Thoracic aorta (tissue), 2 donors: ENCODE results near the gene NSL1. TPM values are rescaled to one million over a fixed set of nuclear protein-coding genes. Genes with fewer than 3 reads are reported as not detected.

ENCODE experiments used
- ATAC-seq: fragments of 150-250 bp; one replicate; pipeline ENCODE4 v1.8.0; 2017; ENCODE audit warnings: low read depth; ENCODE audit not compliant: insufficient number of reproducible peaks, low FRiP score
- DNase-seq: peaks from one replicate; pipeline ENCODE4 v3.0.0-alpha.2; 2020; ENCODE audit warnings: low spot score
- H3K27ac ChIP-seq, 2 donors: fragments of 200-600 bp; sonication (generic); 1 replicate in 1 of 2; 2 replicates in 1 of 2; pipeline ENCODE4 v1.5.1; 2016; ENCODE audit warnings: mild to moderate bottlenecking in 2 of 2, moderate library complexity in 2 of 2
- H3K27me3 ChIP-seq: fragments of 200-600 bp; sonication (generic); replicated peaks from 2 replicates; pipeline ENCODE4 v1.6.0; 2016; ENCODE audit warnings: mild to moderate bottlenecking; ENCODE audit not compliant: insufficient read depth
- H3K36me3 ChIP-seq: fragments of 200-600 bp; sonication (generic); one replicate; pipeline ENCODE4 v1.5.1; 2016
- H3K4me1 ChIP-seq, 2 donors: fragments of 200-600 bp; sonication (generic); 1 replicate in 1 of 2; 2 replicates in 1 of 2; pipeline versions ENCODE4 v1.5.1 to v1.6.0; 2016; ENCODE audit warnings: low read depth in 2 of 2, mild to moderate bottlenecking in 1 of 2; ENCODE audit not compliant: control insufficient read depth in 1 of 2
- H3K4me3 ChIP-seq: fragments of 200-600 bp; sonication (generic); 2 replicates; pipeline ENCODE4 v1.5.1; 2016; ENCODE audit warnings: mild to moderate bottlenecking
- H3K9me3 ChIP-seq: fragments of 200-600 bp; sonication (generic); 2 replicates; pipeline ENCODE4 v1.5.1; 2016
- total RNA-seq, 2 donors: library from RNA; depleted of rRNA; stranded (reverse); fragments of >200 nt; gene quantifications; one replicate each; pipeline versions ENCODE4 v1.1.0 to v1.2.3, GENCODE V29; 2016
- TF ChIP-seq, protein P1 (sequence below): fragments of 200-600 bp; sonication (generic); IDR thresholded peaks from one replicate; pipeline ENCODE4 v1.5.1; 2019; ENCODE audit warnings: antibody characterized with exemption

NSL1 gene
- total RNA-seq, 2 donors from 2014 or later, result 43.2 to 44.3 TPM

DNA sequence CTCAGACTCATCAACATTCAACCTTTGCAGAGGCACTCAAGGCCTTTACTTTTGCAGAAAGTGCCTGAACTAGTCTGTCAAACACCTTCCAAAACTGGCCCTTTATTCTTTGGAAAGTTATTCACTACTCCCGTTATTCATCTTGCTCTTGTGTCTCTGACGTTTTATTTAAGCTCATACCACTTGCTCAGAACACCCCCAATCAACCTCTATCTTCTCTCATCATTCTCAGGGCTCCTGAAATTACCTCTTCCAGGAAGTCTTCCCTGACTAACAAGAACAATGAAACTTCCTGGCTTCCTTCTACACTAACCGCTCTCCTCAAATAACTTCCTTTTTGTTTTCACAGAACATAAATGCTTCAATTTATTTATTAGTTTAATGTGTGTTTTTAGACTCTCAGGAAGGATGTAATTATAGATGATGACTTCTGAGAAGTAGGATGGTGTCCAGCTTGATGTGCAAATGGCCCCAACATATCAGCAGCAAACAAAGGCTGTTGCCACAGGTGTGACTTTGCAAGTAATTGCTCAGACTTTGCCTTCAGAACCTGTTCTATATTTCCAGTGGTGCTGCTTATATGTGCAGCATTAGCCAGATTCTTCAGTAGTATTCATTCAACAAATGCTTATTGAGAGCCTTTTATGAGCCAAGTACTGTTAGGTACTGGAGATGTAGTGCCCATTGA lies 69.2 kb downstream of the NSL1 start:
- ATAC-seq, result no peak
- H3K36me3 ChIP-seq, result no peaks in the 10 kb centered on the region
- H3K27me3 ChIP-seq, result no peaks in the 10 kb centered on the region
- H3K27ac ChIP-seq, result no peak overlapping the region
- TF ChIP-seq, protein P1, sequence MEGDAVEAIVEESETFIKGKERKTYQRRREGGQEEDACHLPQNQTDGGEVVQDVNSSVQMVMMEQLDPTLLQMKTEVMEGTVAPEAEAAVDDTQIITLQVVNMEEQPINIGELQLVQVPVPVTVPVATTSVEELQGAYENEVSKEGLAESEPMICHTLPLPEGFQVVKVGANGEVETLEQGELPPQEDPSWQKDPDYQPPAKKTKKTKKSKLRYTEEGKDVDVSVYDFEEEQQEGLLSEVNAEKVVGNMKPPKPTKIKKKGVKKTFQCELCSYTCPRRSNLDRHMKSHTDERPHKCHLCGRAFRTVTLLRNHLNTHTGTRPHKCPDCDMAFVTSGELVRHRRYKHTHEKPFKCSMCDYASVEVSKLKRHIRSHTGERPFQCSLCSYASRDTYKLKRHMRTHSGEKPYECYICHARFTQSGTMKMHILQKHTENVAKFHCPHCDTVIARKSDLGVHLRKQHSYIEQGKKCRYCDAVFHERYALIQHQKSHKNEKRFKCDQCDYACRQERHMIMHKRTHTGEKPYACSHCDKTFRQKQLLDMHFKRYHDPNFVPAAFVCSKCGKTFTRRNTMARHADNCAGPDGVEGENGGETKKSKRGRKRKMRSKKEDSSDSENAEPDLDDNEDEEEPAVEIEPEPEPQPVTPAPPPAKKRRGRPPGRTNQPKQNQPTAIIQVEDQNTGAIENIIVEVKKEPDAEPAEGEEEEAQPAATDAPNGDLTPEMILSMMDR, result no peak
- no peak overlapping the region for H3K4me3 ChIP-seq
- no peaks in the 10 kb centered on the region for H3K9me3 ChIP-seq
- DNase-seq, result no peak
- no peaks in the 10 kb centered on the region for H3K4me1 ChIP-seq

DNA sequence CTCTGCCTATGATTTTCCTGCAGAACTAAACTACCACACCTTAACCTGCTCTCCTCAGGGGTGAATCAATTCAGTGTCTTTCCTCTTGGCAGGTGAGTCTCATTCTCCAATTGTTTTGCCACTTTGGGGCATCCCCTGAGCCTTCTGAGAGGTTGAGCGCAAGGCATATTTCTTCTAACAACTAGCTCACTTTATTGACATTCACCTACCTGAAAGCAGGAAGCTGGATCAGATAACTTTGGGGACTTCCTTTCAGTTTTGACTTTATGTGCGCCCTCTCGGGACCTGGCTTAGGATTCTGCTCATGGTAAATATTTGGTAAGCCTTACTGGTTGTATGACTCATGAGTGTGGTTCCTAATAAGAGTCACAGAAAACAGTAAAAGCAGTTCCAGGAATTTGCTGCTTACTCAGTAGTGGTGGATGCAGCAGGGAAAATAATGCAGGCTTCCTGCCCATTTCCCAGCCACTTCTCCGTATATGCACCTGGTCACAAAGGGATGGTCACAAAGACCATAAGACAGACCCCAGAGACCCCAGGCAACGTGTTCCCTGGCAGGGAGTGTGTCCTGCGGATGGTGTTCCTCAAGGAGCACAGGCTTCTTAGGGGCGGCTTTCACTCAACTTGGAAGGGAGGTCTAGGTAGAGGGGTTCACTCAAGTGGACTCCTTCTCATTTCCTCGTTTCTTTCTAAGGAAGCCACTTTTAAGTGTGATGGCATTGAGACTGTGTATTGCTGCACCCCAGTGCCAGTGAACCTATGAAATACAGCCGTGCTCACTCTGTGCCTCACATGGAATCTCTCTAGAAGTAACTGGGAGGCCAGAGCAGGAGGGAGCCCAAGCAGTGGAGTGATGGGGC lies 70.0 kb downstream of the NSL1 start:
- H3K4me3 ChIP-seq, result no peak overlapping the region
- H3K4me1 ChIP-seq, result no peaks in the 10 kb centered on the region
- no peak for ATAC-seq
- no peak for DNase-seq
- no peaks in the 10 kb centered on the region for H3K9me3 ChIP-seq
- no peaks in the 10 kb centered on the region for H3K27me3 ChIP-seq
- H3K27ac ChIP-seq, result no peak overlapping the region
- TF ChIP-seq, protein P1, result no peak
- no peaks in the 10 kb centered on the region for H3K36me3 ChIP-seq

DNA sequence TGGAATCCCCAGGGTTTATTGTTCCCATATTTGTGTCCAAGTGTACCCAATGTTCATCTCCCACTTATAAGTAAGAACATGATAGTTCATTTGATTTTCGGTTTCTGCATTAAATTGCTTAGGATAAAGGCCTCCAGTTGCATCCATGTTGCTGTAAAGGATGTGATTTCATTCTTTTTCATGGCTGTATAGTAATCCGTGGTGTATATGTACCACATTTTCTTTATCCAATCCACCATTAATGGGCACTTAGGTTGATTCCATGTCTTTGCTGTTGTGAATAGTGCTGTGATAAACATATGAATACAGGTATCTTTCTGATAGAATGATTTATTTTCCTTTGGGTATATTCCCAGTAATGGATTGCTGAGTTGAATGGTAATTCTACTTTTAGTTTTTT lies 71.9 kb downstream of the NSL1 start:
- H3K4me1 ChIP-seq, result no peaks in the 10 kb centered on the region
- TF ChIP-seq, protein P1, result no peak
- no peak overlapping the region for H3K27ac ChIP-seq
- H3K9me3 ChIP-seq, result no peaks in the 10 kb centered on the region
- DNase-seq (no peak), ATAC-seq (no peak)
- no peaks in the 10 kb centered on the region for H3K36me3 ChIP-seq
- no peaks in the 10 kb centered on the region for H3K27me3 ChIP-seq
- H3K4me3 ChIP-seq, result no peak overlapping the region

DNA sequence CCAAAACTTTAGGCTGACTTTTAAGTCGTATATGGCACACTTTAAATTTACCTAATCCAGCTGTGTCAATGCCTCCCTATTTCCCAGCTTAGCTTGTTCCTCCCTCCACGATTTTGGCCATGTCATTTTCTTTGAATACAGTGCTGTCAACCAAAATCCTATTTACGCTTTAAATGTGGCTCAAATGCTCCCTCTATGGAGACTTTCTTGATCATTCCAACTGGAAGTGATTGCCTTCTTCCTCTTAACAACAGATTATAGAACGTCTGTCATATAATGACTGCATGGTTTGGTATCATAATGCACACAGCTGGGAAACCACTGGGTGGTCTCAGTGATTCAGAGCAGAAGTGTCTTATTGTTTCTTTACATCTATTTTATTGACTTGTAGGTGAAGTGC lies 73.1 kb downstream of the NSL1 start:
- no peak for ATAC-seq
- no peak for DNase-seq
- Histone ChIP-seq H3K36me3 (no peaks in the 10 kb centered on the region), H3K4me3 (no peak overlapping the region), H3K27me3 (no peaks in the 10 kb centered on the region), H3K4me1 (no peaks in the 10 kb centered on the region), H3K27ac (no peak overlapping the region), H3K9me3 (no peaks in the 10 kb centered on the region)
- TF ChIP-seq, protein P1, result no peak

DNA sequence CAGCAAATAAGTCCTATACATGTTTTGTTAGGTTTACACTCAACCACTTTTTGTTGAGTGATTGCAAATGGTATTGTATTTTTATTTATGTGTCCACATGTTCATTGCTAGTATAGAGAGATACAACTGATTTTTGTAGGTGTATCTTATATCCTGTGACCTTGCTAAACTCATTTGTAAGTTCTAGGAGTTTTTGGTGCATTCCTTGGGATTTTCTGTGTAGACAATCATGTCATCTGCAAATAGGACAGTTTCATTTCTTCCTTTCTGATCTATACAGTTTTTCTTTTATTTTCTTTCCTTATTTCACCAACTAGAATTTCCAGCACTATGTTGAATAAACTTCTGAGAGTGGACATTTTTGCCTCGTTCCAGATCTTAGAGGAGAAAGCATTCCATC lies 75.4 kb downstream of the NSL1 start:
- Histone ChIP-seq H3K4me3 (no peak overlapping the region), H3K27me3 (no peaks in the 10 kb centered on the region), H3K27ac (no peak overlapping the region), H3K4me1 (no peaks in the 10 kb centered on the region), H3K9me3 (no peaks in the 10 kb centered on the region), H3K36me3 (no peaks in the 10 kb centered on the region)
- ATAC-seq (no peak), DNase-seq (no peak)
- TF ChIP-seq, protein P1, result no peak
